Measurements from ENCODE around the gene EIF2AK3.

GRCh38 chr2:88624477-88624876, 2.8 kb downstream of the EIF2AK3 start:
- TF ChIP-seq CTCF (IDR thresholded peaks at IDR 0.05) (no peak), EZH2 (IDR thresholded peaks at IDR 0.05; ENCODE audit: borderline replicate concordance, insufficient read depth, low read depth, low read length, poor library complexity, severe bottlenecking) (no peak)
